SK-N-SH (cell line): ENCODE data around the gene CFAP100. TPM values are rescaled to one million over a fixed set of nuclear protein-coding genes. Genes with fewer than 3 reads are reported as not detected.

Experiments
- CTCF ChIA-PET: fragments of 300-600, 350-600 bp; formaldehyde crosslinking; extraction: SDS; loops from one replicate; lab custom pipeline; 2021; lab: Yijun Ruan, JAX
- POLR2A ChIA-PET: fragments of 350-600 bp; sonication (Branson Sonifier 250); formaldehyde crosslinking; extraction: SDS; loops from one replicate; lab custom pipeline; 2020; ENCODE audit warnings: antibody characterized with exemption, inconsistent platforms; lab: Yijun Ruan, JAX
- DNase-seq: peaks from one replicate; pipeline ENCODE4 v3.0.0; 2012
- H2AFZ ChIP-seq: fragments of 200-600 bp; sonication (generic); 2 replicates; pipeline ENCODE4 v1.8.1; 2016; ENCODE audit warnings: antibody characterized with exemption, mild to moderate bottlenecking, low read depth
- H3F3A ChIP-seq: fragments of 200-600 bp; sonication (generic); replicated peaks from 2 replicates; pipeline ENCODE3; 2016; ENCODE audit warnings: antibody characterized with exemption, mild to moderate bottlenecking; ENCODE audit not compliant: insufficient read depth
- H3K27ac ChIP-seq, 2 experiments: fragments of 200-500 bp in 1 of 2; fragments of 200-600 bp in 1 of 2; sonication (Bioruptor generic) in 1 of 2; sonication (generic), shearing (Covaris generic) in 1 of 2; 2 replicates each; pipeline versions ENCODE4 v1.5.1 to v1.6.1; 2014 to 2016; ENCODE audit warnings: low read depth in 2 of 2, inconsistent platforms in 1 of 2, low read length in 1 of 2, mild to moderate bottlenecking in 1 of 2, mixed read lengths in 1 of 2
- H3K27me3 ChIP-seq: fragments of 200-600 bp; sonication (generic), shearing (Covaris generic); 2 replicates; pipeline ENCODE4 v1.6.1; 2016; ENCODE audit warnings: mixed run types; ENCODE audit not compliant: insufficient read depth
- H3K36me3 ChIP-seq, 2 experiments: fragments of 200-500 bp in 1 of 2; fragments of 200-600 bp in 1 of 2; sonication (Bioruptor generic) in 1 of 2; sonication (generic) in 1 of 2; replicated peaks in 1 of 2; 2 replicates each; pipeline versions ENCODE3 to v1.5.1; 2014 to 2016; ENCODE audit warnings: low read length in 1 of 2, mild to moderate bottlenecking in 1 of 2; ENCODE audit not compliant: insufficient read depth in 2 of 2, control insufficient read depth in 1 of 2
- H3K4me1 ChIP-seq, 2 experiments: fragments of 200-500 bp in 1 of 2; fragments of 200-600 bp in 1 of 2; sonication (Bioruptor generic) in 1 of 2; sonication (generic), shearing (Covaris generic) in 1 of 2; 2 replicates each; pipeline versions ENCODE4 v1.5.1 to v1.6.1; 2014 to 2016; ENCODE audit warnings: low read depth in 1 of 2, low read length in 1 of 2, mixed run types in 1 of 2; ENCODE audit not compliant: insufficient read depth in 2 of 2, control insufficient read depth in 1 of 2
- H3K4me2 ChIP-seq: fragments of 200-600 bp; sonication (generic), shearing (Covaris generic); 2 replicates; pipeline ENCODE4 v1.6.1; 2017; ENCODE audit warnings: mixed run types
- H3K4me3 ChIP-seq, 2 experiments: fragments of 200-500 bp in 1 of 2; fragments of 200-600 bp in 1 of 2; sonication (Bioruptor generic) in 1 of 2; sonication (generic), shearing (Covaris generic) in 1 of 2; 2 replicates each; pipeline versions ENCODE4 v1.5.1 to v1.8.1; 2014 to 2016; ENCODE audit warnings: low read depth in 2 of 2, inconsistent platforms in 1 of 2, low read length in 1 of 2, mild to moderate bottlenecking in 1 of 2, mixed read lengths in 1 of 2, moderate library complexity in 1 of 2
- H3K79me2 ChIP-seq: fragments of 200-600 bp; sonication (generic); 2 replicates; pipeline ENCODE4 v1.8.1; 2017; ENCODE audit warnings: mild to moderate bottlenecking; ENCODE audit not compliant: insufficient read depth
- H3K9ac ChIP-seq: fragments of 200-600 bp; sonication (generic); 2 replicates; pipeline ENCODE4 v1.6.1; 2017; ENCODE audit warnings: mixed run types
- H3K9me2 ChIP-seq: fragments of 200-600 bp; sonication (generic); 2 replicates; pipeline ENCODE4 v1.6.1; 2017; ENCODE audit warnings: mixed run types
- H3K9me3 ChIP-seq: fragments of 200-600 bp; sonication (generic); 2 replicates; pipeline ENCODE4 v1.6.1; 2017; ENCODE audit warnings: mixed run types, mild to moderate bottlenecking, moderate library complexity
- H4K20me1 ChIP-seq: fragments of 200-600 bp; sonication (generic); 2 replicates; pipeline ENCODE4 v1.6.1; 2017; ENCODE audit warnings: mild to moderate bottlenecking, mixed run types; ENCODE audit not compliant: insufficient read depth
- EP300 ChIP-seq, 2 experiments: IDR thresholded peaks; 2 replicates each; pipeline versions ENCODE4 v1.4.0 to v1.6.1; 2012; ENCODE audit warnings: borderline replicate concordance in 1 of 2, low read depth in 1 of 2, low read length in 1 of 2
- FOSL2 ChIP-seq: IDR thresholded peaks from 2 replicates; pipeline ENCODE4 v1.4.0; 2012; ENCODE audit warnings: low read depth, mild to moderate bottlenecking, moderate library complexity, borderline replicate concordance
- GABPA ChIP-seq: IDR thresholded peaks from 2 replicates; pipeline ENCODE4 v1.4.0; 2012; ENCODE audit warnings: low read depth, mild to moderate bottlenecking
- GATA2 ChIP-seq: sonication (generic); formaldehyde crosslinking; IDR thresholded peaks from 2 replicates; pipeline ENCODE4 v1.5.0; 2020; ENCODE audit warnings: mild to moderate bottlenecking, missing genetic modification reagents
- JUND ChIP-seq: IDR thresholded peaks from 2 replicates; pipeline ENCODE4 v1.4.0; 2012
- MEF2A ChIP-seq: IDR thresholded peaks from 2 replicates; pipeline ENCODE4 v1.4.0; 2012; ENCODE audit warnings: low read depth, borderline replicate concordance
- NFIC ChIP-seq: IDR thresholded peaks from 2 replicates; pipeline ENCODE4 v1.4.0; 2012; ENCODE audit warnings: borderline replicate concordance
- POLR2AphosphoS5 ChIP-seq: IDR thresholded peaks from 2 replicates; pipeline ENCODE4 v1.6.1; 2012; ENCODE audit warnings: low read depth, low read length
- RAD21 ChIP-seq: IDR thresholded peaks from 2 replicates; pipeline ENCODE4 v1.6.1; 2012; ENCODE audit warnings: mild to moderate bottlenecking, low read length
- RXRA ChIP-seq: IDR thresholded peaks from 2 replicates; pipeline ENCODE4 v1.4.0; 2012; ENCODE audit warnings: low read depth, mild to moderate bottlenecking, borderline replicate concordance
- SIN3A ChIP-seq: IDR thresholded peaks from 2 replicates; pipeline ENCODE4 v1.6.1; 2012; ENCODE audit warnings: low read depth, mild to moderate bottlenecking, low read length, moderate library complexity, borderline replicate concordance
- SMC3 ChIP-seq: IDR thresholded peaks from 2 replicates; pipeline ENCODE4 v1.6.1; 2012; ENCODE audit warnings: low read depth, low read length, improper control_type of control experiment
- TCF12 ChIP-seq: IDR thresholded peaks from 2 replicates; pipeline ENCODE4 v1.4.0; 2012
- TEAD4 ChIP-seq: IDR thresholded peaks from 2 replicates; pipeline ENCODE4 v1.4.0; 2012; ENCODE audit warnings: mild to moderate bottlenecking, borderline replicate concordance; ENCODE audit not compliant: insufficient read depth
- USF1 ChIP-seq: IDR thresholded peaks from 2 replicates; pipeline ENCODE4 v1.4.0; 2012; ENCODE audit warnings: low read depth, borderline replicate concordance
- YY1 ChIP-seq: IDR thresholded peaks from 2 replicates; pipeline ENCODE4 v1.4.0; 2012; ENCODE audit warnings: low read depth, mild to moderate bottlenecking
- WGBS: methylation state at CpG from one replicate; pipeline ENCODE4 v1.1.6; 2017; ENCODE audit warnings: low lambda C conversion rate; 5-methylcytosine and 5-hydroxymethylcytosine counted together
- polyA plus RNA-seq, 3 experiments: library from polyadenylated mRNA; depleted of rRNA; stranded (reverse); fragments of >200 nt; gene quantifications; 2 replicates each; pipeline ENCODE4 v1.2.3, GENCODE V29; 2012
- TF ChIP-seq, protein P1 (sequence below): fragments of 200-600 bp; sonication (generic); IDR thresholded peaks from 2 replicates; pipeline ENCODE4 v1.6.1; 2017; ENCODE audit warnings: antibody characterized with exemption, mild to moderate bottlenecking, moderate library complexity
- TF ChIP-seq, protein P2 (sequence below): IDR thresholded peaks from 2 replicates; pipeline ENCODE4 v1.6.1; 2012; ENCODE audit warnings: mild to moderate bottlenecking, low read depth, low read length, moderate library complexity

Gene CFAP100
- polyA plus RNA-seq, 1 of the 3 experiments (the other 2 are of a cell fraction), result not detected

- Histone ChIP-seq H3K79me2 (no peaks in the 10 kb centered on the region), H3F3A (no peaks in the 10 kb centered on the region), H3K9ac (no peak overlapping the region), H3K36me3 (no peaks in the 10 kb centered on the region), H2AFZ (no peak overlapping the region), H4K20me1 (no peaks in the 10 kb centered on the region), H3K27me3 (no peaks in the 10 kb centered on the region; the same call in 1 of the 2 replicates), H3K4me3 (no peak overlapping the region), H3K9me3 (no peaks in the 10 kb centered on the region), H3K9me2 (no peaks in the 10 kb centered on the region), H3K27ac (no peak overlapping the region), H3K4me2 (no peak overlapping the region), H3K4me1 (no peaks in the 10 kb centered on the region; a peak in 1 of 4 replicates)
- no peak for DNase-seq
- ChIA-PET CTCF (interaction anchor here (1.0 to 2.3 kb wide), 5 partner anchors 8 to 265 kb away, joined by 3 to 9 read pairs (median 4); no protein-coding TSS in a partner anchor), POLR2A (no interaction called here)
- WGBS, result 66% methylated on average over 8 of the region's 14 CpGs
- TF ChIP-seq YY1, result no peak
- TF ChIP-seq TEAD4, result no peak
- TF ChIP-seq NFIC, result no peak
- no peak for TF ChIP-seq RAD21
- TF ChIP-seq RXRA, result no peak
- no peak for TF ChIP-seq GABPA
- no peak for TF ChIP-seq USF1
- no peak for TF ChIP-seq JUND
- TF ChIP-seq, protein P1, sequence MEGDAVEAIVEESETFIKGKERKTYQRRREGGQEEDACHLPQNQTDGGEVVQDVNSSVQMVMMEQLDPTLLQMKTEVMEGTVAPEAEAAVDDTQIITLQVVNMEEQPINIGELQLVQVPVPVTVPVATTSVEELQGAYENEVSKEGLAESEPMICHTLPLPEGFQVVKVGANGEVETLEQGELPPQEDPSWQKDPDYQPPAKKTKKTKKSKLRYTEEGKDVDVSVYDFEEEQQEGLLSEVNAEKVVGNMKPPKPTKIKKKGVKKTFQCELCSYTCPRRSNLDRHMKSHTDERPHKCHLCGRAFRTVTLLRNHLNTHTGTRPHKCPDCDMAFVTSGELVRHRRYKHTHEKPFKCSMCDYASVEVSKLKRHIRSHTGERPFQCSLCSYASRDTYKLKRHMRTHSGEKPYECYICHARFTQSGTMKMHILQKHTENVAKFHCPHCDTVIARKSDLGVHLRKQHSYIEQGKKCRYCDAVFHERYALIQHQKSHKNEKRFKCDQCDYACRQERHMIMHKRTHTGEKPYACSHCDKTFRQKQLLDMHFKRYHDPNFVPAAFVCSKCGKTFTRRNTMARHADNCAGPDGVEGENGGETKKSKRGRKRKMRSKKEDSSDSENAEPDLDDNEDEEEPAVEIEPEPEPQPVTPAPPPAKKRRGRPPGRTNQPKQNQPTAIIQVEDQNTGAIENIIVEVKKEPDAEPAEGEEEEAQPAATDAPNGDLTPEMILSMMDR, result no peak
- TF ChIP-seq SIN3A, result no peak
- TF ChIP-seq, protein P2, sequence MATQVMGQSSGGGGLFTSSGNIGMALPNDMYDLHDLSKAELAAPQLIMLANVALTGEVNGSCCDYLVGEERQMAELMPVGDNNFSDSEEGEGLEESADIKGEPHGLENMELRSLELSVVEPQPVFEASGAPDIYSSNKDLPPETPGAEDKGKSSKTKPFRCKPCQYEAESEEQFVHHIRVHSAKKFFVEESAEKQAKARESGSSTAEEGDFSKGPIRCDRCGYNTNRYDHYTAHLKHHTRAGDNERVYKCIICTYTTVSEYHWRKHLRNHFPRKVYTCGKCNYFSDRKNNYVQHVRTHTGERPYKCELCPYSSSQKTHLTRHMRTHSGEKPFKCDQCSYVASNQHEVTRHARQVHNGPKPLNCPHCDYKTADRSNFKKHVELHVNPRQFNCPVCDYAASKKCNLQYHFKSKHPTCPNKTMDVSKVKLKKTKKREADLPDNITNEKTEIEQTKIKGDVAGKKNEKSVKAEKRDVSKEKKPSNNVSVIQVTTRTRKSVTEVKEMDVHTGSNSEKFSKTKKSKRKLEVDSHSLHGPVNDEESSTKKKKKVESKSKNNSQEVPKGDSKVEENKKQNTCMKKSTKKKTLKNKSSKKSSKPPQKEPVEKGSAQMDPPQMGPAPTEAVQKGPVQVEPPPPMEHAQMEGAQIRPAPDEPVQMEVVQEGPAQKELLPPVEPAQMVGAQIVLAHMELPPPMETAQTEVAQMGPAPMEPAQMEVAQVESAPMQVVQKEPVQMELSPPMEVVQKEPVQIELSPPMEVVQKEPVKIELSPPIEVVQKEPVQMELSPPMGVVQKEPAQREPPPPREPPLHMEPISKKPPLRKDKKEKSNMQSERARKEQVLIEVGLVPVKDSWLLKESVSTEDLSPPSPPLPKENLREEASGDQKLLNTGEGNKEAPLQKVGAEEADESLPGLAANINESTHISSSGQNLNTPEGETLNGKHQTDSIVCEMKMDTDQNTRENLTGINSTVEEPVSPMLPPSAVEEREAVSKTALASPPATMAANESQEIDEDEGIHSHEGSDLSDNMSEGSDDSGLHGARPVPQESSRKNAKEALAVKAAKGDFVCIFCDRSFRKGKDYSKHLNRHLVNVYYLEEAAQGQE, result no peak
- TF ChIP-seq TCF12, result no peak
- TF ChIP-seq GATA2 (CRISPR knock-in tag), result no peak
- no peak for TF ChIP-seq SMC3
- no peak for TF ChIP-seq POLR2AphosphoS5
- no peak for TF ChIP-seq FOSL2
- no peak for TF ChIP-seq MEF2A
- no peak for TF ChIP-seq EP300 (IDR thresholded peaks at IDR 0.05; ENCODE audit: borderline replicate concordance in 1 of 2, low read depth in 1 of 2, low read length in 1 of 2)
Observed at GRCh38 chr3:126398423-126399350, 4.0 kb downstream of the CFAP100 start.
